Activated CD4-positive, alpha-beta T cell treated with anti-CD3 and anti-CD28 coated beads, Interleukin-2, amount 50 U/mL, for 48 hours (primary cell): ENCODE data around the gene ZRANB1.

Source experiments
- DNase-seq, 2 experiments: peaks; one replicate each; pipeline ENCODE4 v3.0.0-alpha.2; 2020

ZRANB1 gene

DNA sequence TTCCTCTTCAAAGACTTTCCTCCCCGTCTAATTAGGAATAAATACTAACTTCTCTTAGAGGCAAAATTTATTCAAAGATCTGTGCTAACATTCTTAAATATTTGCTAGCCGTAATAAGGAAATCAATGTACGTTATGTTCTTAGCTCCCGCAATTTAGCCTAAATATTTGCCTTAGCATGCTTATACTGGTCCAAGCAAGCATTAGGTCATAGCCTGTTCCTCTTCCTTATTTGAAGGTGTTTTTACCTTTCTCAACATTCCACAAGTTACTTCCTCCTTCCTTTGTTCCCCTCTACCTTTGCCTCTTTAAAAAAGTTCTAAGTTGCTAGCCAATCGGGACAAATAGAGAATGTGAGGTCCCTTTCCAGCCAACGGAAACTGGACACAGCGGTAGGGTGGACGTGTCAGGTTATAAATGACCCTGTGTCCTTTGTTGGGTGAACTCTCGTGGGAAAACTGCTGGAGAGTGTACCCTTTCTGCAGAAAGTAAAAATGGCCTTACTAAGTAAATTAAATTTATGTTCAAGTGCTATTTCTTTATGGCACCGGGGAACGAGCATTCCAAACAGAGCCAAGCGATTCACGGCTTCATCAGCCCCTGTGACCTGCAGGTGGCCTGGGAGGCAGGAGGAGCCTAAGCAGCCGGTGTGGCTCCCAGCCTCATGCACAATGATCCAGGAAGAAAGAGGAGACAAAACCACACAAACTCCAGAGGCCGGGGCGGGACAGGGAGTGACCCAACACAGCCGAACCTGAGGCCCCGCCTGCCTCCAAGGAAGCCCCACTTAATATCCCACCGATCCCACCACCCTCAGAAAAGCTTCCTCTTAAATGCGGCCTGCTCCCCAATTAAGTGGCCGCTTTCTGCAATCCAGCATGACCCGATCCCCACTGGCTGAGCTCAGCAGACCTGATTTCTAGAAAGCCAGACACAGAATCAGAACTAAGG, 67.0 kb downstream of the ZRANB1 start:
- DNase-seq: no peak

DNA sequence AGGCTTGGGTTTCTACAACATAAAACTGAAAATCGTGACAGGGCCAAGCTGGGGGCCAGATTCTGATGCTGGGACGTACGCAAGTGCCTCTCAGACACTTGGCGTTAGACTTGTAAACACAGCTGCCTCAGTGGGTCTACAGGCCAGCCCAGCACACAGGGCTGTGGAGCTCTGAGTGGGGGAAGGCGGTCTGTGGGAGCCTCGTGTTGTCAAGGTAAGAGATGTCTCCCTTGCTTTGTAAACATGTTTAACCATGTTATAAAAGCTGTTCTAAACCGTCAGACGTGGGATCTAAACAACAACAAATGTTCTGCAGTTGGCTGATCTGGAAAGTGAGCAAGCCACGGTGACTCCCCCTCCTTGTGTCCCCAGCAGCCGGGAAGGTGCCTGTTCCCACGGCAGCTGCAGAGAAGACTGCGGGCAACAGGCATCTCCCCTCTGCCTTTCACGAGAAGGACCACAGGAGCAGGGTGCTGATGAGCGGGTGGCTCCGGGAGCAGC, 67.8 kb downstream of the ZRANB1 start:
- DNase-seq: no peak

DNA sequence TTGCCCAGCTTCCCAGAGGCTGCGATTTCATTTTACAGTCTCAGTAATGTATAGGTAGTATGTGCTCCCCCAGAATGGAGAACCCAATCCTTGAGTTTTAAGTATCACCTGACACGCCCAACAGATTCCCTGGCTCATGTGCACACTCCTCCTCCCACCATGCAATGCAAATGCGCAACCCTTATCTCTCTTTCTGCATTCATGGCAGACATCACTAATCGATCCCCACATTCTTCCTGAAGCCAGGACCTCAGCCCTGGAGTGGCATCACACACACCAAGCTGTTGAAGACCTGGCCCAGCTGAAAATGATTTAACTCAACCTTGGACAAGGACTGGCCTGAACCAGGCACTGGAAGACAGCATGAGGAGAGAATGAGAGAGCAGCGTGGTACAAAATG, 68.4 kb downstream of the ZRANB1 start:
- DNase-seq: no peak

DNA sequence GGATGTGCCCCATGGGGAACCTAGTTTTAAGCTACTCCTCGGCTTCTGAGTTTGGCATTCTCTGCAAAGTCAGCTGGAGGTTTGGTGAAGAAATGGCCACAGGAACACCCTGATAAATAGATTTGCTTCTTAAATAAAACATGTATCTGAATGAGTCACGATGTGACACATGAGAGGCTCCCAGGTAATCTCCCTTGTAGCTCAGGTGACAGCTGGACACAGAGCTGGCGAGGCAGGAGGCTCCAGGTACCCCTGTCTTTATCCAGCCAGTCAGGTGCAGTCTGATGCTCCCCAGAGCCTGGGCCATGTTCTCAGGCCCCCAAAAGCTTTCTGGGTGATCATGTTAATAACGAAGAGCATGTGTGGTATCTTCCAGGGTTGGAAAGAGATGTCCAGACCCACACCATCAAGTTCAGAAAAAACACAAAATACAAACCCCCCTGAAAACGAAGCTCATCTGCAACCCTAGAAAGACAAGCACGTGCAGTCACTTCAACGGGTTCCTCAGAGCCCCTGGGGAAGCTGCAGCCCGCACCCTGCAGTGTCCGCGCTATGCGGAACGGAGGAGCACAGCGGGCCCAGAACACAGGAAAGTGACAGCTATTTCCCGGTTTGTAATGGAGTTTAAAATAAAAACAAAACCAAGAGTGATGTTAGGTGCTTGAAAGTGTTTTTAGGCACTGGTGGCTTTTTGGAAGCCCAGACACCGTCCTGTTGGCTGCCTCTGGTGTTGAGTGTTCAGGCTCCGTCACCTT, 69.4 kb downstream of the ZRANB1 start:
- DNase-seq: no peak

DNA sequence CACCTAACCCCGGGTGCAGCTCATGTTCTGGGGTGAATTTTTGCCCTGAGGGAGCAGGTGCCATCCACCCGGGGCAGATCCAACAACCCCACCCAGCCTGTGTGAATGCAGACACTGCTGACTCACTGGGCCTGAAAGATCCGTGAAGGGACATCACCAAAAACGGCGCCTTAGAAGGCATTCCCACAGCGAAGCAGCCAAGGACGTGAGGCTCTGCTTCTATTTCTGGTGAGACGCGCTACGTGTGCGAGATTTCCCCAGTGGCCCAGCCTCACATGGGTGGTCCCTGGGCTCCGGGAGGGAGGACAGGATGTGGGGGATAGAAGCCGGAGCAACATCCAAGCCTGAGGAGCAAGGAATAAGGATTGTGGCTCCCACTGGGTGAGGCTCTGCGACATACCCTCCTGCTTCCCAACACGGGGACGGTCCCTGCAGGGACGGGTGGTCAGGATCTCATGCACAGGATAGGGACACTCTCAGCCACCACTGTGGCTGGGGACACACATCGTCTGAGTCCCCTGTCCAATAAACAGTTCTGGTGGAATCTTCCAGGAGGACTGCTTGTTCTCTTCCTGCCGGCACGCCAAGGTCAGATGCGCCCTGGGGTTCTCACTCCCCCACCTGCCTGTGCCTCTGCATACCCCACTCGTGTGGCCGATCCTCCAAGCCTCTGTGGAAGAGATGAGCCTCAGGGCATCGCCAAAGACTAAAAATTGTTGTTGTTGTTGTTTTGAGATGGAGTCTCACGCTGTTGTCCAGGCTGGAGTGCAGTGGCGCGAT, 70.2 kb downstream of the ZRANB1 start:
- no peak for DNase-seq

DNA sequence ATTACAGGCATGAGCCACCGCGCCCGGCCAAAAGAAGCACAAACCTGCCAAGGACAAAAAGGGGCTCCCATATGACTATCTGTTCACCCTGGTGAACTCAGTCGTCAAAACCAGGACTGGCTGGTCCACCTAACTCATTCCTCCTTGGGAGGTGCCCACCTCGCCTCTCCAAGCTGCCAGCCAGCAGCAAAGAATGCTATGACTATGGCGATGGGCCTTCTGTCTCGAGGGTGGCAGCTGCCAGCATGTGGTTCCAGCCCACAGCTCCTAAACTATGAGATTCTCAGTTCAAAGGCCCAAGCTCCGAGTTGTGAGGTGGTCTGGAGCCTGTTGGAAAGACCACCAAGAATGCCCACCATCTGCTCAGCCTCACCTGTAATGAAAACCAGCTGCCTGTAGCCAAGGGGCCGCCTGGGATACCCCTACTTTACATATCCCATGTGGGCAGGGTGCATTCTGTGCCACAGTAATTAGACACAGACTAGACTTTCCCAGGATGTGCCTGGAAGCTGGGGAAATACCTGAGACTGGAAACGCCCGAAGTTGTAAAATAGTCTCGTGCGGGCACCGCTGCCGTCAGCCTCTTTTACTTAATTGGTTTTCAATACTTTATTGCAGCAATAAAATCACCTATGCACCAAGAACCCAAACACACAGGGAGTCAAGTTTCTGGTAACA, 71.1 kb downstream of the ZRANB1 start:
- no peak for DNase-seq

DNA sequence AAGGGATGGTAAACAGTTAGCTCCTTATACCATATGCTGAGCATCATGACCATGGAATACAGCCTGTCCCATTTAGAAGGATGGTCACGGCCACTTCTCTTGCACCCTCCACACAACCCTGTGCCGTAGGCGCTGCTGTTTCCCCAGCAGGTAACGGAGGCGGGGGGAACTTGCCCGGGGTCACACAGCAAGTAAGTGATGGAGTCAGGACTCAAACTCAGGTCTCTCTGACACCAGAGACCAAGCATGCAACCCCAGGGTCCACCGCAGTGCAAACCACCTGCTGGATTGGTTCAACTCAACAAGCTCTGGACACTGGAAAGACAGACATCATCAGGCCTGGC, 71.6 kb downstream of the ZRANB1 start:
- DNase-seq: no peak

DNA sequence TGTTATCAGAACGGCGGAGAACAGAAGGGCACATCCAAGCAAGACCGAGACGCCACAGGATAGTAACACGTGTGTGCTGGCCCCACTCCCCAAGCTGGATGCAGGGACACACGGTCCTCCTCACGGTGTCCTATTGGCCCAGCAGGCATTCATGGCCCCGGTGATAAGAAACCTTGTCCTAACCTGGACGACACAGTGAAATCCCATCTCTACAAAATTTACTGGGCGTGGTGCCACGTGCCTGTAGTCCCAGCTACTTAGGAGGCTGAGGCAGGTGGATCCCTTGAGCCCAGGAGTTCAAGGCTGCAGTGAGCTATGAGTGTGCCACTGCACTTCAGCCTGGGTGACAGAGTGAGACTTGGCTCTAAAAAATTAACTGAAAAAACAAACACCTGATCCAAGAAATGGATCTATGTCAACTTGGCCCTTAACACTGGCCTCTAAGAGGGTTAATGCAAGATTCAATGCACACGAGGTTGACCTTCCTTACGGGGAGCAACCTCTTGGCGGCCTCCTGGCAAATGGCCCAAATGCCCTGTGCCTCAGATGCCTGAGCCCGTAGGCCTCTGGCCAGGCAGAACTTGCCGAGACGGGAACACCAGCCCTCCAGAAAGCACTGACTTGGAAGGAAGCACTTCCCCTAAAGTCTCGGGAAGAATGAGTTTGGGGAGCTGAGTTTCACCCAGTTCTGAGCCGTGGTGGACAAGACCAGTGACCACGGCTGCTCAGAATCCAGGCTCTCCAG, 72.3 kb downstream of the ZRANB1 start:
- no peak for DNase-seq

DNA sequence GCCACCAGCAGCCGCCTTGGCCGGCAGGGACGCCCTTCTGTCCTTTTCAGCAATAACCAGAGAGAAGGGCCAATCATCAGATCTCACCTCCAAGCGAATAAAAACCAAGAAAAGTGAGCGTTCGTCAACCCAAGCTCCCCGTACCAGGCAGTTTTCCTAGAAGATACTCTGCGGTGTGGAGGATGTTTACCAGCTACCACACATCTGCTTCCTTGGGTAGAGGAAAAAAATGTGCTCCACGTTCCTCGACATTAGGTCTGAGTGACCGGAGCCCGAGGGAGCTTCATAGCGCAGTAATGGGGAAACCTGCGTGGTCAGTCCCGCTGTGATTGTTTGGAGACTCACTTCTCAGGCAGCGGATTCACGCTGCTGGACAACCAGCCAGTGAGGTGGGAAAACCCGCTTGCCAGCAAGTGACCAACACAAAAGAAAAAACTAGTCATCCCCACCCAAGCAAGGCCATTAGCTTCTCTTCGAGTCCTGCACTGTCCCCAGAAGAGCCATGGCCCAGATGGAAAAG, 73.0 kb downstream of the ZRANB1 start:
- no peak for DNase-seq

DNA sequence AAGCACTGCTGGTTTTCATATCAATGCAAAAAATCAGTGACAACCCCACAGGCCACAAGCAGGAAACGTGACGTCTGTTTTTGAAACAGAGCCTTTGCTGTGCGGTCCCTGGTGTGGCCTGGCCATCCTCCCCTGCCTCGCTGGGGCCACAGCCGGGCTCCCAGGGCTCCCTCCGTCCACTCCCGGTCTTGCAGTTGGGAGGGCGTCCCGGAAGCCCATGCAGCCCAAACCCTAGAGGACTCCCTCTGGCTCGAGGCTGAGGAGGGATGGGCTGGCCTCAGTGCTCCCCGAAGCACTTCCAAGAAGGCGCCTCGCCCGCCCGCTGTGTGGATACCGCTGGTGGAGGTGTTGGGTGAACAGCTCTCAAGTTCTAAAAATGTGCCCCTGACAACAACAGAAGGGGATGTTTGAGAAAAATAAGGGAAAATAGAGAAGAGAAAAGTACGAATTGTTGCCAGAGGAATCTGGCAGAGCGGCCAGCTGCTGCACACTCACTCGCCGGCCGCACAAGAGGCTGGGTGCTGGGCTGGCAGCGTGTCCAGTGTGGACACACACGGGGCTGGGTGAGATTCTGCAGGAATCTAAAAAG, 73.5 kb downstream of the ZRANB1 start:
- no peak for DNase-seq

DNA sequence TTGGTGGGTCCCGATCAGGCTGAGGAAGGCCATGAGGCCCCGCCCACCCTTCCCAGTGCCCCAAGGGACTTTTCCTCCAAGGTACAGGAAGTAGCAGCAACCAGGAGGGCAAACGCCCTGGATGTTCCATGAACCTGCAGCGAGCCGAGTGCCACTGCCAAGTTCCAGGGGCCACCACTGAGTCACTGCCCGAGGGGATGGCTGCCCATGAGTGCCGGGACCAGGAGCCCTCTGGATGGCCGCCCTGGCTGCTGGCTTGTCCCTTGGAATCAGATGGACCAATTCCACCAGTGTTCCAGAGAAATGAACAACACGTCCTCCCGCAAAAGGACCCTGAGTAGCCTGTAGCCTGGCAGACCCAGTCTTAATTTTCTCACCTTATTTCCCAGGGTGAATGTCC, 74.2 kb downstream of the ZRANB1 start:
- DNase-seq: no peak

DNA sequence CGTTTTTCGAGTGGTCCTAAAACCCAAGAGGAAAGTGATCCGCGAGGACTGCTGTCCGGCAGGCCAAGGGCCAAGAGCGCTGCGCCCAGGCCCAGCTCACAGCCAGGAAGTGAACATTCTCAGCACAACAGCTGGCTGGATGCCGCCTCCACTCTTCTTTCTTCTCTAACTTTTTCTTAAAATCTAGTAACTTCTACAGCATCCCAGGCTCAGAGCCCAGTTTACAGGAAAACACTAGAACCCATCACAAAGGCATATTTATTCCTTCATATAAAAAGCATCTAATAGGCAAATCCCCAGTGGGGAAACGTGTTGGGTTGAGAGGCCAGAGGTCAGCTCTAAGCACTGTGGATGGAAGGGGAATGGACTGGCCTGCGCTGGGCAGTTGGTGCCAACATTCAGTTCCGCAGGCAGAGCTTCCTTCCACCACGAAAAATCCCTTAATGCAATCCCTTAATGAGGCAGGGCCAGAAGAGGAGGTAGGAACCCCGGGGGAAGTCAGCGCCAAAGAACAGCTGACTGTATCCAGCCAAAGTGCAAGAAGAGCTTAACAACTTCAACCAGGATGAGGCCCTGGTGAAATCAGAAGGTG, 74.8 kb downstream of the ZRANB1 start:
- DNase-seq: no peak

DNA sequence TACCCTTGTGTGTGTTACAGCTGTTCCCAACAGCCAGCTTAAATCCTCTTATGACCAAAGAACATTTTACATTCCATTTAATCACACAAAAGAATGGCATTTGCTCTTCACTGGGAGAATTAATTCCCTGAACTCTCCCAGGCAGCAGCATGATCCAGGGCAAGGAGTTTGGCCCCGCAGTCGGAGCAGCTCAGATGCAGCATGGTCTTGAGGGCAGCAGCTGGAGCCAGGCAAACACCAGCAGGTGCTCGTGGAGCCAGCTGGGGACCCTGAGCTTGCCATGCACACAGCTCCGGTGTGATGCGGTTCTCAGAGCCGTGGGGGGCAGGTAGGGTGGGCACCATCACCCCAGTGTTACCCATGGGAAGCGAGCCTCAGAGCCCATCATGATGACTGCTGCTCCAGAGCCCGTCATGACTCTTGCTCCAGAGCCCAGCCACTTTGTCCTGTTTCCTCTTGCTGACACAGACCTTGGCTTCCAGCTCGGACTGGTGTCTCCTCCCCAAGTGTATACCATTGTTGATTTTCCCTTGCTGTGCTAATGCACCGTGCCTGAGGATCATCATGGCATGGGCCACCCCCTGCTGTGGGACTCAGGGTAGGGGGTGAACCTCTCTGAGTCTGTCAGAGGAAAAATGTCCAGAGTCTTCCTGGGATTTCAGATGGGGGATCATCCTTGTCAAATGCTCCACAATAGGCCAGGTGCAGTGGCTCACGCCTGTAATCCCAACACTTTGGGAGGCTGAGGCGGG, 75.8 kb downstream of the ZRANB1 start:
- DNase-seq: no peak

DNA sequence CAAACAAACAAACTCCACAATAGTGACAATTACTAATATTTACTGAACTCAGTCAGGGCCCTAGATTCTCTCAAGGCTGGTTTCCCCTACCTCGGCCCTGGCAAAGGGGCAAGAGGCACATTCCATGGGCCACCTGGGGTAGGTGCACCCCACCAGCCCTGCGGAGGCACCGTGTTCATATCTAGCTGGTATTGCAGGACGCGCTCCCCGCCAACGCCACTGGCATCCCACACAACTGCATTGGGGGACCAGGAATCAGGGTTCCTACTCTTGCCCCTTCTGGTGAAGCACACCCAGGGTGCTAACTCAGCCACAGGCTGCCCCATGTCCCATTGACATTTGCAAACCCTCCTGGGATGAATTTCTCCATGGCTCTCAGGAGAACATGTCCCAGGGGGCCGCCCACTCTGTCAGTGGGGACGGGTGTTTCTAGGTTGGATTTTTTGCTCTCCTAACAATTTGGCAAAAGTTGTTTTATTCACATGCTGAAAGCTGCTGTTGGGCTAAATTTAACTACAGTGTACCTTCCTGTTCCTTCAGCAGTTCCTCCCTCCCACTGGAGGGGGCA, 76.7 kb downstream of the ZRANB1 start:
- no peak for DNase-seq

DNA sequence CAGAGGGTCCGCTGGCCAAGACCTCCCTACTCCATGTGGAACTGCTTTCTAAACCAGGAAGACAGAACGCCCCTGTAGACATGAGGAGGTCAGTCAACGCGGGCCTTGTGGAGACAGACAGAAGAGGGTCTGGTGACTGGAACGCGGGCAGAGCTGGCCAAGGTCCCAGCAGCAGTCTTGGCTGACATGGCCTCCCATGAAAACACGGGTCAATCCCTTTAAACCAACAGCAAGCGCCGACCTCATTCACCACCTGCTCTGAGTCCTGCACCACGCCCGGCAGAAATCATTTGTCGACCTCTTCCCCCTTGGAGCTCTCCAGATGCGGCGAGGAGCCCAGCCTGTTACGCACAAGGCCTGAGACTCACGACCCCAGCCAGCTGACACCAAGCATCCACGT, 78.5 kb downstream of the ZRANB1 start:
- no peak for DNase-seq

DNA sequence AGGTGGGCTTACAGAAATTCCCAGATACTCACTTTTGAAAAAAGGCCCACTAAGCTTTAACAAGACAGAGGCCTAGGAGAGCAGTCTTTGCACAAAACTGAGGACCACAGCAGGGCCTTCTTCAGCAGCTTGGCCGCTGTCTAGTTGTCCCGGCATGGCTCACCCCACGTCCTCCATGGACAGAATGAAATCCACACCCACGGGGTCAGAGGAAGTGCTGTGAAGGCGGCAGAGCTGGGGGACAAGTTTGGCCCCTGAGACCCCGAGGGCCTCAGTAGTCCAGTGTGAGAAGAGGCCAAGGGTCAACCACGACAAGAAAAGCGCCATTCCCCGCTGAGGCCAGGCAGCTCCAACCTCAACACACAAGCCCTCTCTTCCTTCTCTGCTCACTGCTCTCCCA, 78.9 kb downstream of the ZRANB1 start:
- no peak for DNase-seq

DNA sequence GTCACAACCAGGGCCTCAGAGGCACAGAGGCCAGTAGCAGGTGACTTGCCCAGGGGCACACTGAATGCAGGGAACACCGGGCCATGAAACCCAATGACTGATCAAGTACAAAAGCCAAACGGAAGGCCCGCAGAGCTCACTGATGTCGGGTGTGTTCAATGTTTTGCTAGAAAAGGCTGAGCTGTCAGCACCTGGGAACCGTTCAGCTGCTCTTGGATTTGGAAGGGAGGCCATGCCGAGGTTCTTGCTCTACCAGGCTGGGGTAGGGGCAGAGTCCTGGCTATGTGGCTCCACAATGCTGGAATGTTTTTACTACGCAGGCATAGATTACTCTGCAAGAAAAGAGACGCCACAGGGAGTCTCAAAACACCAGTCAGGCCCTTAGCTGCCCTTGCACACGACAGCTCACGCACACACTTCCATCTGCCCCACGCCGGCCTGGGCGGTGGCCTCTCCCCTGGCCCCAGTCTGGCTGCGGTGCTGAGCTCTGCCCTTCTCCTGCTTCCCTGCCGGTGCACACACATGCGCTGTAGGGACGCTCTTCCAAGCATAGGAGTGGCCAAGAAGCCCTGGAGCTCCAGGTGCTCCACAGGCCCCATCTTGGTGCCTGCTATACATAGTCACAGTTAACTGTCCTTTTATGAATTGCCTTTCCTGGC, 79.9 kb downstream of the ZRANB1 start:
- DNase-seq: no peak

DNA sequence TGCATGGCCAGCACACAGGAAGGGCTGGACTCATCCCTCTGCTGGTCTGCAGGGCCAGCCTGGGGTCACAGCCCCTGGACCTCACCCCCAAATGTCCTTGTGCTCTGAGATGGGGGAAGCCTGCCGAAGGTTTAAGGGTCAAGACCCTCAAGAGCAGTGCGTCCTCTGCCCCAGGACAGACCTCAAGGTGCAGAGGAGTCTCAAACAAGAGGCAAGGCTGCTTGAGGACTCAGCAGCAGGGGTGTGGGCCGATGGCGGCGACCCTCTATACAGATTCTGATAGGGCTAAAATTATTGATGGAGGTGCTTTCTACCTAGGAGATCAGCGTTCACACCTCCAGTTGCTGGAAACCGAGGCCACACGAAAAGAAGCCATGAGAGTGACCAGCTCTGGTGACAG, 80.7 kb downstream of the ZRANB1 start:
- DNase-seq: no peak

DNA sequence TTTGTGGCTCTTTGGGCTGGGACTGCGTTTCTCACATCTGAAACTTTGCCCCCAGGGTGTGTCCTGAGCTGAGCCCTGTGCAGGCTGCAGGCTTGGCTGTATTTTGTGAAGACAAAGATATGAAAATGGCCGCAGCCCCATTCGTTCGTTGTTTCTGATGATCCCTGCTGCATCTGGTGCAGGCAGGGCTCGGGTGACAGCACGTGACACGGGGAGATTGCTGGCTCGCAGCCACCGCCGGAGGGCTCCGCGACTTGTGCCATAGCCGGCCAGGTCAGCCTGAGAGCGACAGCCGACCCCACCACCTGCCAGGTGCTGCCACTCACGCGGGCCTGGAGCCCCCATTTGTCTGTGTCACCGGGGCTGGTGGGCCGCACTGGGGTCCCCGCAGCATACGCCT, 81.3 kb downstream of the ZRANB1 start:
- DNase-seq: no peak
